Measurements from ENCODE around the gene OR51A2.

OR51A2 gene

DNA sequence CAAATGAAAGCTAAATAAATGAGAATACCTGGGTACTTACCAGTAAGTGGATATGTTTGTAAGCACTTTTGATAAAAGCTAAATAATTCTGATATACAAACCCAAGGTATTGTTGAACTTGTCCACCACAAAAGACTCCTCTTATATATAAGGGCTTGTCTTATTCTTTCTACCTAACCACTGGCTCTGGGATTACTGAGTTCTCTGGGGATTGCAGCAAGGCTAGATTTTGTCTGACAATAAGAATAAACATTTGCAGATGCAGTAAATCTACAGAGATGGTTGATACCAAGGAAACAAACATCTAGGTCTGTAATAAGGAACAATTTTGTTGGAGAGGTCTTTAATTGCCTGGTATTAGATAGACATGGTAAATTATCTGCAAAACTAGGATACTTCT, 8.0 kb downstream of the OR51A2 start, which contains the start of gene OR51A4:
Gene OR51A4, minus strand, starts transcription at position 101 of the 400 bp plus-strand sequence. CDS start 505 bp downstream, outside the sequence.
- Histone ChIP-seq H3K36me3 (ENCODE audit: control insufficient read depth in 2 of 2, insufficient read depth in 1 of 2, low read length in 2 of 2) (no peaks in the 10 kb centered on the region), H3K27ac (ENCODE audit: extremely low read depth, low read depth, low read length) (no peak within 1 kb of the TSS), H3K9me3 (ENCODE audit: control insufficient read depth, insufficient read depth, low read depth, low read length) (no peaks in the 10 kb centered on the region), H3K4me3 (ENCODE audit: low read depth, low read length) (no peak within 1 kb of the TSS), H3K4me1 (ENCODE audit: control insufficient read depth, insufficient read depth, low read length) (no peaks in the 10 kb centered on the region)
- POLR2A ChIA-PET, result no interaction called here
- CTCF ChIA-PET, result no interaction called here
- TF ChIP-seq, protein P1, sequence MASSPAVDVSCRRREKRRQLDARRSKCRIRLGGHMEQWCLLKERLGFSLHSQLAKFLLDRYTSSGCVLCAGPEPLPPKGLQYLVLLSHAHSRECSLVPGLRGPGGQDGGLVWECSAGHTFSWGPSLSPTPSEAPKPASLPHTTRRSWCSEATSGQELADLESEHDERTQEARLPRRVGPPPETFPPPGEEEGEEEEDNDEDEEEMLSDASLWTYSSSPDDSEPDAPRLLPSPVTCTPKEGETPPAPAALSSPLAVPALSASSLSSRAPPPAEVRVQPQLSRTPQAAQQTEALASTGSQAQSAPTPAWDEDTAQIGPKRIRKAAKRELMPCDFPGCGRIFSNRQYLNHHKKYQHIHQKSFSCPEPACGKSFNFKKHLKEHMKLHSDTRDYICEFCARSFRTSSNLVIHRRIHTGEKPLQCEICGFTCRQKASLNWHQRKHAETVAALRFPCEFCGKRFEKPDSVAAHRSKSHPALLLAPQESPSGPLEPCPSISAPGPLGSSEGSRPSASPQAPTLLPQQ (tag by site-specific recombination; IDR thresholded peaks at IDR 0.05), result no peak
- TF ChIP-seq, protein P2, sequence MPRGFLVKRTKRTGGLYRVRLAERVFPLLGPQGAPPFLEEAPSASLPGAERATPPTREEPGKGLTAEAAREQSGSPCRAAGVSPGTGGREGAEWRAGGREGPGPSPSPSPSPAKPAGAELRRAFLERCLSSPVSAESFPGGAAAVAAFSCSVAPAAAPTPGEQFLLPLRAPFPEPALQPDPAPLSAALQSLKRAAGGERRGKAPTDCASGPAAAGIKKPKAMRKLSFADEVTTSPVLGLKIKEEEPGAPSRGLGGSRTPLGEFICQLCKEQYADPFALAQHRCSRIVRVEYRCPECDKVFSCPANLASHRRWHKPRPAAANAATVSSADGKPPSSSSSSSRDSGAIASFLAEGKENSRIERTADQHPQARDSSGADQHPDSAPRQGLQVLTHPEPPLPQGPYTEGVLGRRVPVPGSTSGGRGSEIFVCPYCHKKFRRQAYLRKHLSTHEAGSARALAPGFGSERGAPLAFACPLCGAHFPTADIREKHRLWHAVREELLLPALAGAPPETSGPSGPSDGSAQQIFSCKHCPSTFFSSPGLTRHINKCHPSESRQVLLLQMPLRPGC (tag by site-specific recombination; IDR thresholded peaks at IDR 0.05), result no peak

- Histone ChIP-seq H3K4me1 (ENCODE audit: control insufficient read depth, insufficient read depth, low read length) (no peaks in the 10 kb centered on the region), H3K36me3 (ENCODE audit: control insufficient read depth in 2 of 2, insufficient read depth in 1 of 2, low read length in 2 of 2) (no peaks in the 10 kb centered on the region), H3K9me3 (ENCODE audit: control insufficient read depth, insufficient read depth, low read depth, low read length) (no peaks in the 10 kb centered on the region), H3K27ac (ENCODE audit: extremely low read depth, low read depth, low read length) (no peak overlapping the region), H3K4me3 (ENCODE audit: low read depth, low read length) (no peak overlapping the region)
- CTCF ChIA-PET, result no interaction called here
- no peak for TF ChIP-seq ZSCAN4 (tag by site-specific recombination; IDR thresholded peaks at IDR 0.05)
- TF ChIP-seq ZNF184 (tag by site-specific recombination; IDR thresholded peaks at IDR 0.05), result no peak
- TF ChIP-seq ZNF510 (tag by site-specific recombination; IDR thresholded peaks at IDR 0.05; ENCODE audit: insufficient replicate concordance), result no peak
- TF ChIP-seq SALL2 (tag by site-specific recombination; IDR thresholded peaks at IDR 0.05; ENCODE audit: borderline replicate concordance), result no peak
- TF ChIP-seq, protein P3, sequence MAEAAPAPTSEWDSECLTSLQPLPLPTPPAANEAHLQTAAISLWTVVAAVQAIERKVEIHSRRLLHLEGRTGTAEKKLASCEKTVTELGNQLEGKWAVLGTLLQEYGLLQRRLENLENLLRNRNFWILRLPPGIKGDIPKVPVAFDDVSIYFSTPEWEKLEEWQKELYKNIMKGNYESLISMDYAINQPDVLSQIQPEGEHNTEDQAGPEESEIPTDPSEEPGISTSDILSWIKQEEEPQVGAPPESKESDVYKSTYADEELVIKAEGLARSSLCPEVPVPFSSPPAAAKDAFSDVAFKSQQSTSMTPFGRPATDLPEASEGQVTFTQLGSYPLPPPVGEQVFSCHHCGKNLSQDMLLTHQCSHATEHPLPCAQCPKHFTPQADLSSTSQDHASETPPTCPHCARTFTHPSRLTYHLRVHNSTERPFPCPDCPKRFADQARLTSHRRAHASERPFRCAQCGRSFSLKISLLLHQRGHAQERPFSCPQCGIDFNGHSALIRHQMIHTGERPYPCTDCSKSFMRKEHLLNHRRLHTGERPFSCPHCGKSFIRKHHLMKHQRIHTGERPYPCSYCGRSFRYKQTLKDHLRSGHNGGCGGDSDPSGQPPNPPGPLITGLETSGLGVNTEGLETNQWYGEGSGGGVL (tag by site-specific recombination; IDR thresholded peaks at IDR 0.05), result no peak
- no peak for TF ChIP-seq SP2 (tag by site-specific recombination; IDR thresholded peaks at IDR 0.05)
- TF ChIP-seq ZNF670 (tag by site-specific recombination; IDR thresholded peaks at IDR 0.05; ENCODE audit: low read depth), result no peak
- no peak for TF ChIP-seq ZBTB10 (tag by site-specific recombination; IDR thresholded peaks at IDR 0.05)
- no peak for TF ChIP-seq GFI1B (tag by site-specific recombination; IDR thresholded peaks at IDR 0.05)
- TF ChIP-seq, protein P4, sequence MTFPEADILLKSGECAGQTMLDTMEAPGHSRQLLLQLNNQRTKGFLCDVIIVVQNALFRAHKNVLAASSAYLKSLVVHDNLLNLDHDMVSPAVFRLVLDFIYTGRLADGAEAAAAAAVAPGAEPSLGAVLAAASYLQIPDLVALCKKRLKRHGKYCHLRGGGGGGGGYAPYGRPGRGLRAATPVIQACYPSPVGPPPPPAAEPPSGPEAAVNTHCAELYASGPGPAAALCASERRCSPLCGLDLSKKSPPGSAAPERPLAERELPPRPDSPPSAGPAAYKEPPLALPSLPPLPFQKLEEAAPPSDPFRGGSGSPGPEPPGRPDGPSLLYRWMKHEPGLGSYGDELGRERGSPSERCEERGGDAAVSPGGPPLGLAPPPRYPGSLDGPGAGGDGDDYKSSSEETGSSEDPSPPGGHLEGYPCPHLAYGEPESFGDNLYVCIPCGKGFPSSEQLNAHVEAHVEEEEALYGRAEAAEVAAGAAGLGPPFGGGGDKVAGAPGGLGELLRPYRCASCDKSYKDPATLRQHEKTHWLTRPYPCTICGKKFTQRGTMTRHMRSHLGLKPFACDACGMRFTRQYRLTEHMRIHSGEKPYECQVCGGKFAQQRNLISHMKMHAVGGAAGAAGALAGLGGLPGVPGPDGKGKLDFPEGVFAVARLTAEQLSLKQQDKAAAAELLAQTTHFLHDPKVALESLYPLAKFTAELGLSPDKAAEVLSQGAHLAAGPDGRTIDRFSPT (tag by site-specific recombination; IDR thresholded peaks at IDR 0.05), result no peak
- no peak for TF ChIP-seq ZNF148 (tag by site-specific recombination; IDR thresholded peaks at IDR 0.05; ENCODE audit: borderline replicate concordance)
- TF ChIP-seq IKZF3 (tag by site-specific recombination; IDR thresholded peaks at IDR 0.05), result no peak
- POLR2A ChIA-PET, result no interaction called here
These were observed 18.8 kb downstream of the OR51A2 start for GRCh38 chr11:4936745-4937144.
